Loucy (cell line): ENCODE data around the gene CNDP1.
"Not testable (repeated sequence)": the region's sequence is repeated elsewhere in the genome, so short reads cannot be mapped to it uniquely, and the experiment has no call there.

Source experiments
- H2AFZ ChIP-seq: fragments of 200-600 bp; sonication (generic); 2 replicates; pipeline ENCODE4 v1.6.0; 2016; ENCODE audit warnings: antibody characterized with exemption, mild to moderate bottlenecking, low read length, moderate library complexity
- H3F3A ChIP-seq: fragments of 200-600 bp; 2 replicates; pipeline ENCODE4 v1.6.0; 2016; ENCODE audit warnings: antibody characterized with exemption, low read depth, mild to moderate bottlenecking
- H3K27me3 ChIP-seq: fragments of 200-600 bp; sonication (generic); 2 replicates; pipeline ENCODE4 v1.6.1; 2014; ENCODE audit warnings: low read length, mild to moderate bottlenecking; ENCODE audit not compliant: insufficient read depth, poor library complexity, severe bottlenecking
- H3K36me3 ChIP-seq: fragments of 200-600 bp; sonication (generic); 2 replicates; pipeline ENCODE4 v1.6.1; 2016; ENCODE audit warnings: low read length; ENCODE audit not compliant: insufficient read depth
- H3K4me1 ChIP-seq: fragments of 200-600 bp; sonication (generic); 2 replicates; pipeline ENCODE4 v1.5.1; 2014; ENCODE audit warnings: low read length, mild to moderate bottlenecking; ENCODE audit not compliant: insufficient read depth, poor library complexity, severe bottlenecking
- H3K4me2 ChIP-seq: fragments of 200-600 bp; sonication (generic); 2 replicates; pipeline ENCODE4 v1.6.0; 2014; ENCODE audit warnings: antibody characterized with exemption, low read length, low read depth, mild to moderate bottlenecking; ENCODE audit not compliant: poor library complexity, severe bottlenecking
- H3K4me3 ChIP-seq: fragments of 200-600 bp; sonication (generic); 2 replicates; pipeline ENCODE4 v1.5.1; 2014; ENCODE audit warnings: low read length, mild to moderate bottlenecking, mixed read lengths; ENCODE audit not compliant: poor library complexity, severe bottlenecking
- H3K79me2 ChIP-seq: fragments of 200-600 bp; sonication (generic); 2 replicates; pipeline ENCODE4 v1.6.1; 2014; ENCODE audit warnings: low read length; ENCODE audit not compliant: insufficient read depth
- H3K9ac ChIP-seq: fragments of 200-600 bp; sonication (generic); 2 replicates; pipeline ENCODE4 v1.6.0; 2014; ENCODE audit warnings: mild to moderate bottlenecking, low read depth, low read length, moderate library complexity; ENCODE audit not compliant: poor library complexity, severe bottlenecking
- H3K9me2 ChIP-seq: fragments of 200-600 bp; sonication (generic); replicated peaks from 2 replicates; pipeline ENCODE4 v1.6.1; 2016; ENCODE audit warnings: low read depth, low read length, mixed read lengths
- H3K9me3 ChIP-seq: fragments of 200-600 bp; sonication (generic); 2 replicates; pipeline ENCODE4 v1.6.1; 2014; ENCODE audit warnings: mild to moderate bottlenecking, antibody characterized with exemption, low read length, low read depth; ENCODE audit not compliant: insufficient read depth
- H4K20me1 ChIP-seq: fragments of 200-600 bp; sonication (generic); 2 replicates; pipeline ENCODE4 v1.6.0; 2014; ENCODE audit warnings: antibody characterized with exemption, low read length, mild to moderate bottlenecking; ENCODE audit not compliant: insufficient read depth, poor library complexity, severe bottlenecking
- CTCF ChIP-seq: fragments of 200-600 bp; sonication (generic); conservative IDR thresholded peaks from 2 replicates; pipeline ENCODE4 v1.5.1; 2014; ENCODE audit warnings: mild to moderate bottlenecking, antibody characterized with exemption, low read length
- EZH2phosphoT487 ChIP-seq: fragments of 200-600 bp; IDR thresholded peaks from 2 replicates; pipeline ENCODE4 v1.6.1; 2018; ENCODE audit warnings: antibody characterized with exemption, mild to moderate bottlenecking, moderate library complexity, borderline replicate concordance

CNDP1 gene

DNA sequence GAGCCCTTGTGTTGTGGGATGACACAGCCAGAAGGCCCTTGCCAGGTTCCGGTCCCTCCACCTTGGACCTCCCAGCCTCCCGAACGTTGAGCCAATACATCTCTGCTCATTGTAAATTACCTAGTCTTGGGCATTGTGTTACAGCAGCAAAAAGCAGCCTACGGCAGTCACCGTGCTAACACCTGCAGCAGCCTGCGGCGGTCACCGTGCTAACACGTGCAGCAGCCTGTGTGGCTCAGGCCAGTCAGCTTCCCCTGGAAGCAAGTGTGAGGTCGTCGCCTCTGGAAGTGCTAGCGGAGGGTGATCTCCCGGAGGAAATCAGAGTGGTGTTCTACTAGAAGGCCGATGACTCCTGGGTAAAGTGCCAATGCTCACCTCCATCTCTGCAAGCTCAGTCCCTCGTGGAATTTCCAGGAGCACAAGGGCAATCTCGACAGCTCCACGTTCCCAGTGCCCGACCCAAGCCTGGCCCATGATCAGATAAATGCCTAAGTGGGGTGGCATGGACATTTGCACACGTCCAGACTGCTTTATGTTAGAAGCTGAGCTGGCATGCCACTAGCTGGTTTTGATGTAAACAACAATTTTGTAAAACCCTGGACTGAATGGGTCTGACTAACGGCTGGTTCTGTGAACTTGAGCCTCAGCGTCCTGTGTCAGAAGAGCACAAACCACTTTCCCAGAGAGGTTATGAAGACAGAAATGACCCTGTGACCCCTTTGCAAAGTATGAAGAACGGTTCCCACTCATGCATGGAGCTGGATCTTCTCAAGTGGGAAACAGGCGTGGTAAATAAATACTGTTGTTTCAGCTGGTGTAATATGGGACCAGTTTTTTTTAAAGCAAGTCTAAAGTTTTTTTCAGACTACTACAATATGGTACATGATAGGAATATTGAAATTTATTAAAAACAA is 11.4 kb upstream of the CNDP1 start:
- H3K27me3 ChIP-seq: no peaks in the 10 kb centered on the region
- no peak overlapping the region for H2AFZ ChIP-seq
- H3K9me3 ChIP-seq: no peaks in the 10 kb centered on the region
- H3K4me3 ChIP-seq: no peak overlapping the region
- H3F3A ChIP-seq: no peaks in the 10 kb centered on the region
- H3K9me2 ChIP-seq: no peaks in the 10 kb centered on the region
- TF ChIP-seq CTCF (no peak), EZH2phosphoT487 (no peak)
- H3K9ac ChIP-seq: no peak overlapping the region
- no peaks in the 10 kb centered on the region for H4K20me1 ChIP-seq
- no peaks in the 10 kb centered on the region for H3K79me2 ChIP-seq
- H3K4me2 ChIP-seq: no peak overlapping the region
- H3K36me3 ChIP-seq: peaks cover 24% of the 10 kb centered on the region; the same call in 1 of the 2 replicates
- H3K4me1 ChIP-seq: no peaks in the 10 kb centered on the region

DNA sequence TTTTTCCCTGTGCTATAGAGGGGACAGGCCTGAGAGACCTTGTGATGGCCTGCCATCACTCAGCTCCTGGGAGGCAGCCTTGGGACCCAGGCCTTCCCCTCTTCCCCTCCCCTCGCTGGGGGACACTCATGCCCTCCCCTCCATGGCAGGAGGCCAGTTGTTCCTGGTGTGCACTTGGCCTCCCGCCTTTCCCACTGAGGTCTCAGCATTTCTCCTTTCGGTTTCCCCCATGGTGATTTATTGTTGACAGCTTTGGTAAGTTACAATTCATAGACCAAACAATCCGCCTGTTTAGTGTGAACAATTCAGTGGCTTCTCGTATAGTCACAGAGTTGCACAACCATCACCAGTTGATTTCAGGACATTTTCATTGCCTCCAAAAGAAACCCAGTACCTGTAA is 10.2 kb upstream of the CNDP1 start:
- Histone ChIP-seq H2AFZ (no peak overlapping the region), H3F3A (no peaks in the 10 kb centered on the region), H3K4me1 (no peaks in the 10 kb centered on the region), H3K9ac (no peak overlapping the region), H3K4me3 (no peak overlapping the region), H3K4me2 (no peak overlapping the region), H3K36me3 (peaks cover 14% of the 10 kb centered on the region; the same call in 1 of the 2 replicates), H3K9me2 (no peaks in the 10 kb centered on the region), H4K20me1 (no peaks in the 10 kb centered on the region), H3K27me3 (no peaks in the 10 kb centered on the region), H3K79me2 (no peaks in the 10 kb centered on the region), H3K9me3 (no peaks in the 10 kb centered on the region)
- TF ChIP-seq EZH2phosphoT487 (no peak), CTCF (no peak)

- not testable (repeated sequence) for H3K4me2 ChIP-seq, H3K9ac ChIP-seq, H3K36me3 ChIP-seq, H3K79me2 ChIP-seq, H4K20me1 ChIP-seq, H3K4me1 ChIP-seq, H2AFZ ChIP-seq, H3K4me3 ChIP-seq, H3F3A ChIP-seq, H3K27me3 ChIP-seq, H3K9me3 ChIP-seq, H3K9me2 ChIP-seq
These were observed 9.4 kb upstream of the CNDP1 start for GRCh38 chr18:74524915-74525314.

DNA sequence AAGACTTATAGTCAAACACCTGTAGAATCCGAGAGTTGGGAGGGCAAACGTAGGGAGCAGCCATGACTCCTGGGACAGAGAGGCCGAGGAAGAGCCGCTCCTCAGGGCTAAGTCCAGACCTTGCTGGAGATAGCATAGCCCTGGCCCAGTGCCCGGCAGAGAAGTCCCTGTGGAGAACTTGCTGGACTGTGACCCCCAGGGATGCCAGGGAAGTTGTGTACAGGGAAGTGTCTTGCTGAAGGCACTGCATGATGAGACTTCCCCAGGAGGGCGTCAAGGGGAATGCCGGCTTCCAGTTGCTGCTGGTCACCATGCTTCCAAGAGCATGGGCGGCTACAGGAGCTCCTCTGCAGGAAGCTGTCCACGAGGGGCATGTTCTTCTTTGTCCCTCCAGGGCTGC is 8.6 kb upstream of the CNDP1 start:
- no peaks in the 10 kb centered on the region for H3K4me1 ChIP-seq
- no peak overlapping the region for H3K9ac ChIP-seq
- no peaks in the 10 kb centered on the region for H3K9me3 ChIP-seq
- H3K79me2 ChIP-seq: no peaks in the 10 kb centered on the region
- no peaks in the 10 kb centered on the region for H3K27me3 ChIP-seq
- H2AFZ ChIP-seq: no peak overlapping the region
- no peak for TF ChIP-seq EZH2phosphoT487
- TF ChIP-seq CTCF: no peak
- no peaks in the 10 kb centered on the region for H3K9me2 ChIP-seq
- H3F3A ChIP-seq: no peaks in the 10 kb centered on the region
- H3K4me3 ChIP-seq: no peak overlapping the region
- no peak overlapping the region for H3K4me2 ChIP-seq
- no peaks in the 10 kb centered on the region for H4K20me1 ChIP-seq
- no peaks in the 10 kb centered on the region for H3K36me3 ChIP-seq
